HEK293T (cell line): ENCODE data around the gene RABAC1.

Experiments used
- ARNT ChIP-seq: fragments of 450-650 bp; IDR thresholded peaks from 2 replicates; pipeline ENCODE4 v1.6.1; 2017; ENCODE audit warnings: mild to moderate bottlenecking
- BHLHE40 ChIP-seq: fragments of 450-650 bp; IDR thresholded peaks from 2 replicates; pipeline ENCODE4 v1.6.1; 2016; ENCODE audit warnings: mild to moderate bottlenecking, moderate library complexity, borderline replicate concordance
- CTBP1 ChIP-seq: fragments of 450-650 bp; IDR thresholded peaks from 2 replicates; pipeline ENCODE4 v1.6.1; 2016; ENCODE audit warnings: borderline replicate concordance
- ELF4 ChIP-seq: fragments of 450-650 bp; IDR thresholded peaks from 2 replicates; pipeline ENCODE4 v1.6.1; 2017; ENCODE audit warnings: antibody characterized with exemption
- FOXK2 ChIP-seq: fragments of 450-650 bp; IDR thresholded peaks from 2 replicates; pipeline ENCODE4 v1.6.1; 2016; ENCODE audit warnings: mild to moderate bottlenecking
- FOXM1 ChIP-seq: fragments of 450-650 bp; IDR thresholded peaks from 2 replicates; pipeline ENCODE4 v1.6.1; 2017; ENCODE audit warnings: mild to moderate bottlenecking, borderline replicate concordance
- NFRKB ChIP-seq: fragments of 450-650 bp; IDR thresholded peaks from 2 replicates; pipeline ENCODE4 v1.6.1; 2016; ENCODE audit warnings: mild to moderate bottlenecking, moderate library complexity
- SP1 ChIP-seq: fragments of 450-650 bp; IDR thresholded peaks from 2 replicates; pipeline ENCODE4 v1.6.1; 2017
- SUZ12 ChIP-seq: fragments of 450-650 bp; IDR thresholded peaks from 2 replicates; pipeline ENCODE4 v1.6.1; 2016; ENCODE audit warnings: mild to moderate bottlenecking
- TARDBP ChIP-seq: fragments of 450-650 bp; IDR thresholded peaks from 2 replicates; pipeline ENCODE4 v1.6.1; 2016
- ZNF384 ChIP-seq: fragments of 450-650 bp; IDR thresholded peaks from 2 replicates; pipeline ENCODE4 v1.6.1; 2016
- TF ChIP-seq, protein P1 (sequence below): fragments of 450-650 bp; IDR thresholded peaks from 2 replicates; pipeline ENCODE4 v1.6.1; 2016

- TF ChIP-seq SP1 (no peak), BHLHE40 (no peak), FOXK2 (no peak), FOXM1 (no peak), NFRKB (no peak), CTBP1 (no peak), ZNF384 (no peak), ELF4 (no peak), ARNT (no peak), TARDBP (no peak), SUZ12 (no peak)
- TF ChIP-seq, protein P1, sequence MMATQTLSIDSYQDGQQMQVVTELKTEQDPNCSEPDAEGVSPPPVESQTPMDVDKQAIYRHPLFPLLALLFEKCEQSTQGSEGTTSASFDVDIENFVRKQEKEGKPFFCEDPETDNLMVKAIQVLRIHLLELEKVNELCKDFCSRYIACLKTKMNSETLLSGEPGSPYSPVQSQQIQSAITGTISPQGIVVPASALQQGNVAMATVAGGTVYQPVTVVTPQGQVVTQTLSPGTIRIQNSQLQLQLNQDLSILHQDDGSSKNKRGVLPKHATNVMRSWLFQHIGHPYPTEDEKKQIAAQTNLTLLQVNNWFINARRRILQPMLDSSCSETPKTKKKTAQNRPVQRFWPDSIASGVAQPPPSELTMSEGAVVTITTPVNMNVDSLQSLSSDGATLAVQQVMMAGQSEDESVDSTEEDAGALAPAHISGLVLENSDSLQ = no peak
Measured at GRCh38 chr19:41939861-41940730, 19.0 kb downstream of the RABAC1 start.
